ENCODE data around the gene NEK7.

NEK7 gene

GRCh38 chr1:198255784-198256183 lies 99.0 kb downstream of the NEK7 start:
- Histone ChIP-seq H3K9me3 (replicated peaks in 1 of 11) (no peaks in the 10 kb centered on the region), H3K27ac (no peak overlapping the region), H3K27me3 (no peaks in the 10 kb centered on the region), H3K9ac (no peak overlapping the region), H3K4me3 (no peak overlapping the region), H3K4me1 (peaks cover 0 to 13% (median 0%) of the 10 kb centered on the region in 10 experiments; a peak in 6 of 20 replicates), H3K4me2 (no peak overlapping the region), H3K36me3 (peaks cover 0 to 5% (median 0%) of the 10 kb centered on the region in 11 experiments; a peak in 6 of 22 replicates), H4K20me1 (peaks cover 0 to 78% (median 10%) of the 10 kb centered on the region in 11 experiments; a peak in 10 of 22 replicates)
- no peak for TF ChIP-seq Cebpa-rat (IDR thresholded peaks at IDR 0.05)

- no peaks in the 10 kb centered on the region for H3K27me3 ChIP-seq
- no peak overlapping the region for H3K27ac ChIP-seq
- no peak overlapping the region for H3K4me3 ChIP-seq
- no peak overlapping the region for H3K9ac ChIP-seq
- no peak overlapping the region for H3K4me2 ChIP-seq
- peaks cover 0 to 93% (median 10%) of the 10 kb centered on the region in 11 experiments; a peak in 10 of 22 replicates for H4K20me1 ChIP-seq
- H3K9me3 ChIP-seq (replicated peaks in 1 of 11): no peaks in the 10 kb centered on the region
- peaks cover 0 to 4% (median 0%) of the 10 kb centered on the region in 10 experiments; a peak in 6 of 20 replicates for H3K4me1 ChIP-seq
- TF ChIP-seq Cebpa-rat (IDR thresholded peaks at IDR 0.05): no peak
- peaks cover 0 to 12% (median 0%) of the 10 kb centered on the region in 11 experiments; a peak in 6 of 22 replicates for H3K36me3 ChIP-seq
Observed at GRCh38 chr1:198258491-198258890, 101.7 kb downstream of the NEK7 start.

GRCh38 chr1:198259333-198260074 lies 102.7 kb downstream of the NEK7 start:
- no peak overlapping the region for H3K27ac ChIP-seq
- H3K4me3 ChIP-seq: no peak overlapping the region
- H3K9ac ChIP-seq: no peak overlapping the region
- no peak for TF ChIP-seq Cebpa-rat (IDR thresholded peaks at IDR 0.05)
- H4K20me1 ChIP-seq: peaks cover 0 to 83% (median 7%) of the 10 kb centered on the region in 11 experiments; a peak in 9 of 22 replicates
- H3K4me2 ChIP-seq: no peak overlapping the region
- peaks cover 0 to 20% (median 0%) of the 10 kb centered on the region in 11 experiments; a peak in 8 of 22 replicates for H3K36me3 ChIP-seq
- H3K27me3 ChIP-seq: no peaks in the 10 kb centered on the region
- H3K4me1 ChIP-seq: no peaks in the 10 kb centered on the region
- H3K9me3 ChIP-seq (replicated peaks in 1 of 11): no peaks in the 10 kb centered on the region

GRCh38 chr1:198261886-198262285 lies 105.1 kb downstream of the NEK7 start:
- Histone ChIP-seq H3K9me3 (replicated peaks in 1 of 11) (no peaks in the 10 kb centered on the region), H3K4me2 (no peak overlapping the region), H3K4me1 (no peaks in the 10 kb centered on the region), H3K36me3 (peaks cover 0 to 37% (median 15%) of the 10 kb centered on the region in 11 experiments; a peak in 13 of 22 replicates), H3K4me3 (no peak overlapping the region), H4K20me1 (peaks cover 0 to 71% (median 0%) of the 10 kb centered on the region in 11 experiments; a peak in 4 of 22 replicates), H3K27ac (no peak overlapping the region), H3K9ac (no peak overlapping the region), H3K27me3 (no peaks in the 10 kb centered on the region)
- no peak for TF ChIP-seq Cebpa-rat (IDR thresholded peaks at IDR 0.05)

- no peak for TF ChIP-seq Cebpa-rat (IDR thresholded peaks at IDR 0.05)
- H3K4me1 ChIP-seq: no peaks in the 10 kb centered on the region
Observed at GRCh38 chr1:198263186-198263585, 106.4 kb downstream of the NEK7 start.

GRCh38 chr1:198264282-198264681 lies 107.5 kb downstream of the NEK7 start:
- Histone ChIP-seq H3K27ac (no peak overlapping the region), H3K36me3 (peaks cover 0 to 60% (median 18%) of the 10 kb centered on the region in 11 experiments; a peak in 13 of 22 replicates), H3K9ac (no peak overlapping the region), H3K9me3 (replicated peaks in 1 of 11) (no peaks in the 10 kb centered on the region), H3K27me3 (no peaks in the 10 kb centered on the region), H4K20me1 (peaks cover 0 to 75% (median 0%) of the 10 kb centered on the region in 11 experiments; a peak in 5 of 22 replicates), H3K4me1 (no peaks in the 10 kb centered on the region), H3K4me3 (no peak overlapping the region), H3K4me2 (no peak overlapping the region)
- TF ChIP-seq Cebpa-rat (IDR thresholded peaks at IDR 0.05): no peak

More at GRCh38 chr1:198263186-198263585, 106.4 kb downstream of the NEK7 start:
- Histone ChIP-seq H3K27me3 (no peaks in the 10 kb centered on the region), H3K9me3 (replicated peaks in 1 of 11) (no peaks in the 10 kb centered on the region), H4K20me1 (peaks cover 0 to 75% (median 0%) of the 10 kb centered on the region in 11 experiments; a peak in 5 of 22 replicates), H3K9ac (no peak overlapping the region), H3K36me3 (peaks cover 0 to 50% (median 18%) of the 10 kb centered on the region in 11 experiments; a peak in 13 of 22 replicates), H3K4me2 (no peak overlapping the region), H3K27ac (no peak overlapping the region), H3K4me3 (no peak overlapping the region)

GRCh38 chr1:198265073-198265661 lies 108.4 kb downstream of the NEK7 start:
- no peak overlapping the region for H3K4me3 ChIP-seq
- no peak for TF ChIP-seq Cebpa-rat (IDR thresholded peaks at IDR 0.05)
- H3K36me3 ChIP-seq: peaks cover 0 to 65% (median 18%) of the 10 kb centered on the region in 11 experiments; a peak in 13 of 22 replicates
- H3K27me3 ChIP-seq: no peaks in the 10 kb centered on the region
- no peak overlapping the region for H3K27ac ChIP-seq
- no peaks in the 10 kb centered on the region for H3K9me3 ChIP-seq (replicated peaks in 1 of 11)
- no peaks in the 10 kb centered on the region for H3K4me1 ChIP-seq
- H3K4me2 ChIP-seq: 0 out of 22 replicates have a peak overlapping the region, but pooled peaks of 1 of the 11 experiments have one; percentile 2
- peaks cover 0 to 66% (median 0%) of the 10 kb centered on the region in 11 experiments; a peak in 5 of 22 replicates for H4K20me1 ChIP-seq
- no peak overlapping the region for H3K9ac ChIP-seq

GRCh38 chr1:198267056-198267455 lies 110.3 kb downstream of the NEK7 start:
- Histone ChIP-seq H3K4me2 (no peak overlapping the region), H3K27ac (no peak overlapping the region), H3K36me3 (peaks cover 0 to 74% (median 20%) of the 10 kb centered on the region in 11 experiments; a peak in 16 of 22 replicates), H3K4me3 (no peak overlapping the region), H3K27me3 (no peaks in the 10 kb centered on the region), H3K9me3 (replicated peaks in 1 of 11) (no peaks in the 10 kb centered on the region), H4K20me1 (peaks cover 0 to 57% (median 0%) of the 10 kb centered on the region in 11 experiments; a peak in 3 of 22 replicates), H3K4me1 (no peaks in the 10 kb centered on the region), H3K9ac (no peak overlapping the region)
- TF ChIP-seq Cebpa-rat (IDR thresholded peaks at IDR 0.05): no peak

GRCh38 chr1:198267921-198268320 lies 111.1 kb downstream of the NEK7 start:
- Histone ChIP-seq H3K9me3 (replicated peaks in 1 of 11) (no peaks in the 10 kb centered on the region), H4K20me1 (peaks cover 0 to 58% (median 0%) of the 10 kb centered on the region in 11 experiments; a peak in 3 of 22 replicates), H3K4me1 (no peaks in the 10 kb centered on the region), H3K27ac (no peak overlapping the region), H3K36me3 (peaks cover 0 to 73% (median 20%) of the 10 kb centered on the region in 11 experiments; a peak in 16 of 22 replicates), H3K4me2 (no peak overlapping the region), H3K9ac (no peak overlapping the region), H3K4me3 (no peak overlapping the region), H3K27me3 (no peaks in the 10 kb centered on the region)
- TF ChIP-seq Cebpa-rat (IDR thresholded peaks at IDR 0.05): no peak
